K562 (cell line): ENCODE data around the gene HSD11B1L. TPM values are rescaled to one million over a fixed set of nuclear protein-coding genes. Genes with fewer than 3 reads are reported as not detected.

Experiments used
- BCL6 ChIP-seq: fragments of 250-450 bp; sonication (Bioruptor Pico); IDR thresholded peaks from 2 replicates; pipeline ENCODE4 v1.4.0; 2020
- HDAC2 ChIP-seq: fragments of 450-650 bp; IDR thresholded peaks from 2 replicates; pipeline ENCODE4 v1.6.1; 2016; ENCODE audit warnings: mild to moderate bottlenecking
- ILF3 ChIP-seq: fragments of 450-650 bp; IDR thresholded peaks from 2 replicates; pipeline ENCODE4 v1.6.1; 2018; ENCODE audit warnings: antibody characterized with exemption, mild to moderate bottlenecking, moderate library complexity, borderline replicate concordance
- MAFG ChIP-seq: fragments of 450-650 bp; conservative IDR thresholded peaks from 2 replicates; pipeline ENCODE4 v1.6.1; 2016; ENCODE audit warnings: missing genetic modification characterization, missing compliant biosample characterization
- NR2C1 ChIP-seq, 2 experiments: fragments of 450-650 bp; IDR thresholded peaks; 2 replicates each; pipeline ENCODE4 v1.6.1; 2017; ENCODE audit warnings: mild to moderate bottlenecking in 2 of 2, antibody characterized with exemption in 1 of 2, inconsistent platforms in 1 of 2, missing compliant biosample characterization in 1 of 2, missing genetic modification characterization in 1 of 2
- PCBP1 ChIP-seq: fragments of 200-400 bp; formaldehyde crosslinking; IDR thresholded peaks from 2 replicates; pipeline ENCODE4 v1.6.1; 2018; ENCODE audit warnings: mild to moderate bottlenecking, low read depth, low read length; ENCODE audit not compliant: poor library complexity, severe bottlenecking
- POLR2A ChIP-seq: fragments of 450-650 bp; conservative IDR thresholded peaks from 2 replicates; pipeline ENCODE4 v1.6.1; 2016
- POLR2G ChIP-seq: fragments of 200-400 bp; formaldehyde crosslinking; IDR thresholded peaks from 2 replicates; pipeline ENCODE4 v1.6.1; 2017; ENCODE audit warnings: low read depth, mild to moderate bottlenecking, antibody characterized with exemption, low read length, moderate library complexity
- SIN3B ChIP-seq: fragments of 450-650 bp; IDR thresholded peaks from 2 replicates; pipeline ENCODE4 v1.6.1; 2017; ENCODE audit warnings: low read depth, mild to moderate bottlenecking, moderate library complexity
- STAT5B ChIP-seq: fragments of 250-450 bp; sonication (Bioruptor Pico); IDR thresholded peaks from 2 replicates; pipeline ENCODE4 v1.8.0; 2021; ENCODE audit warnings: mild to moderate bottlenecking, inconsistent platforms
- TAF1 ChIP-seq: IDR thresholded peaks from 2 replicates; pipeline ENCODE4 v1.6.1; 2011; ENCODE audit warnings: mild to moderate bottlenecking, low read length, moderate library complexity; ENCODE audit not compliant: insufficient read depth, control insufficient read depth, severe bottlenecking; ENCODE audit errors: extremely low read depth
- TEAD1 ChIP-seq, 2 experiments: fragments of 450-650 bp in 1 of 2; sonication (generic) in 1 of 2; formaldehyde crosslinking; IDR thresholded peaks; 2 replicates each; pipeline versions ENCODE4 v1.4.0 to v1.8.0; 2020 to 2022; ENCODE audit warnings: mild to moderate bottlenecking in 2 of 2, missing genetic modification reagents in 1 of 2
- ZNF766 ChIP-seq: fragments of 200-800 bp; sonication (Bioruptor generic); conservative IDR thresholded peaks from 2 replicates; pipeline ENCODE4 v1.6.1; 2016; ENCODE audit warnings: missing genetic modification characterization, missing compliant biosample characterization
- polyA plus RNA-seq, 8 experiments: library from polyadenylated mRNA; depleted of rRNA in 4 of 8; stranded (reverse) in 5 of 8; unstranded in 3 of 8; fragments of >200 nt; fragmentation: Nextera tagmentation in 2 of 8; fragmentation: Illumina TruSeq in 1 of 8; extraction: Ambion mirVana in 2 of 8; extraction: Trizol in 1 of 8; gene quantifications; 2 replicates each; pipeline versions ENCODE4 v1.2.1 to v1.2.3, GENCODE V29; 2011 to 2014; ENCODE audit warnings: inconsistent platforms in 1 of 8, missing spikeins in 1 of 8
- total RNA-seq, 7 experiments: library from RNA; depleted of rRNA in 6 of 7; stranded (reverse); fragments of >200 nt in 6 of 7; fragmentation: Illumina TruSeq in 2 of 7; extraction: Trizol in 2 of 7; gene quantifications; 2 replicates each; pipeline versions ENCODE4 v1.2.1 to v1.2.3, GENCODE V29; 2011 to 2021; ENCODE audit warnings: low replicate concordance in 1 of 7
- TF ChIP-seq, protein P1 (sequence below): sonication (generic); formaldehyde crosslinking; IDR thresholded peaks from 2 replicates; pipeline ENCODE4 v1.8.0; 2022; ENCODE audit warnings: mild to moderate bottlenecking, missing genetic modification reagents
- TF ChIP-seq, protein P2 (sequence below): IDR thresholded peaks from 2 replicates; pipeline ENCODE4 v1.6.1; 2011; ENCODE audit warnings: borderline replicate concordance, low read depth, mild to moderate bottlenecking, moderate library complexity, low read length; ENCODE audit not compliant: insufficient read depth, poor library complexity, severe bottlenecking
- TF ChIP-seq, protein P3 (sequence below): fragments of 450-650 bp; IDR thresholded peaks from 2 replicates; pipeline ENCODE4 v1.6.1; 2016; ENCODE audit warnings: borderline replicate concordance

Gene HSD11B1L
- total and polyA plus RNA-seq, 9 of the 15 experiments (the other 6 are each of a cell fraction or from before 2014, with no cell fraction given): 0.31 to 7.7 (median 2.3) TPM

DNA sequence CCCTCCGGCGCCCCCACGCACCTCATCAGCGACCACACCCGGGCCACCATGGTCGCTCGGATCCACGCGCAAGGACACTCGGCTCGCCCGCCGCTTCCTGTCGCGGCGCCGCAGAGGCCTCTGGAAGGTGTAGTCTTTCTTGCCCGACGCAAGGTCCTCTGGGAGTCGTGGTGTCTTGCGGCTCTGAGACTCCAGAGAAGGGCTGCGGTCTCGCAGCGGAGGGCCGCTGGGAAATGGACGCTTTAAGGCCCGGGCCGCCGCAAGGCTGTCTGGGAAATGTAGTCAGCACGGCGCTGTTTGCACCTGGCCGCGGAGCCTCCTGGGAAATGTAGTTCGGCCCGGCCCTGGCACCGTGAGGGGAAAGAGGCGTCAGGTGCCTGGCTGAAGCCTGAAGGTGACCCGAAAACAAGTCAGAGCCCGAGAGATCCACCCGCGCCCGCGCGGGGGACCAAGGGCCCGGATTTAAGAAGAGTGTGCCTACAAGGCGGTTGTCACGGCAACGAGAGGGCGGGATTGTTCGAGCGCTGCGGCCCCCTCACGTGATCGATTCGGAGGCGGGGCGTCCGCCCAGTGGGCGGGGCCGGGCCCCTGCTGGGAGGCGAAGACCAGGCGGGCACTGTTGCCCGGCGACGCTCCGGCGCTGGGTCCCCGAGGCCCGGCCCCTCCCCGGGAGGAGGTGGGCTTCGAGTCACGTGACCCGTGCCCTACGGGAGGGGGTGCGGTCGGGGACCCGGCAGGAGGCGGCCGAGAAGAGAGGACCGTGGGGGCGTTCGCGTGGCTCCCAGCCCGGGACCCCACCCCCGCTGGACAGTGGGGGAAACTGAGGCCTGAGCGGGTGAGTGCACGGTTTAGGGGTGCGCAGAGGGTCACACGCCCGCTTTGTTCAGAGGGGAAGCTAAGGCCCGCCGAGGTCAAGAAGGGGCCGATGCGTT lies at the start of gene HSD11B1L, which contains the start of gene MICOS13 (continued):
- TF ChIP-seq, protein P1, sequence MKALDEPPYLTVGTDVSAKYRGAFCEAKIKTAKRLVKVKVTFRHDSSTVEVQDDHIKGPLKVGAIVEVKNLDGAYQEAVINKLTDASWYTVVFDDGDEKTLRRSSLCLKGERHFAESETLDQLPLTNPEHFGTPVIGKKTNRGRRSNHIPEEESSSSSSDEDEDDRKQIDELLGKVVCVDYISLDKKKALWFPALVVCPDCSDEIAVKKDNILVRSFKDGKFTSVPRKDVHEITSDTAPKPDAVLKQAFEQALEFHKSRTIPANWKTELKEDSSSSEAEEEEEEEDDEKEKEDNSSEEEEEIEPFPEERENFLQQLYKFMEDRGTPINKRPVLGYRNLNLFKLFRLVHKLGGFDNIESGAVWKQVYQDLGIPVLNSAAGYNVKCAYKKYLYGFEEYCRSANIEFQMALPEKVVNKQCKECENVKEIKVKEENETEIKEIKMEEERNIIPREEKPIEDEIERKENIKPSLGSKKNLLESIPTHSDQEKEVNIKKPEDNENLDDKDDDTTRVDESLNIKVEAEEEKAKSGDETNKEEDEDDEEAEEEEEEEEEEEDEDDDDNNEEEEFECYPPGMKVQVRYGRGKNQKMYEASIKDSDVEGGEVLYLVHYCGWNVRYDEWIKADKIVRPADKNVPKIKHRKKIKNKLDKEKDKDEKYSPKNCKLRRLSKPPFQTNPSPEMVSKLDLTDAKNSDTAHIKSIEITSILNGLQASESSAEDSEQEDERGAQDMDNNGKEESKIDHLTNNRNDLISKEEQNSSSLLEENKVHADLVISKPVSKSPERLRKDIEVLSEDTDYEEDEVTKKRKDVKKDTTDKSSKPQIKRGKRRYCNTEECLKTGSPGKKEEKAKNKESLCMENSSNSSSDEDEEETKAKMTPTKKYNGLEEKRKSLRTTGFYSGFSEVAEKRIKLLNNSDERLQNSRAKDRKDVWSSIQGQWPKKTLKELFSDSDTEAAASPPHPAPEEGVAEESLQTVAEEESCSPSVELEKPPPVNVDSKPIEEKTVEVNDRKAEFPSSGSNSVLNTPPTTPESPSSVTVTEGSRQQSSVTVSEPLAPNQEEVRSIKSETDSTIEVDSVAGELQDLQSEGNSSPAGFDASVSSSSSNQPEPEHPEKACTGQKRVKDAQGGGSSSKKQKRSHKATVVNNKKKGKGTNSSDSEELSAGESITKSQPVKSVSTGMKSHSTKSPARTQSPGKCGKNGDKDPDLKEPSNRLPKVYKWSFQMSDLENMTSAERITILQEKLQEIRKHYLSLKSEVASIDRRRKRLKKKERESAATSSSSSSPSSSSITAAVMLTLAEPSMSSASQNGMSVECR (CRISPR knock-in tag): peak; percentile 18; the same call in 1 of the 2 replicates
- no peak for TF ChIP-seq MAFG (tag)
- peak; percentile 94 for TF ChIP-seq ZNF766 (CRISPR knock-in tag)
- peak in 1 of 2 experiments; percentile 57; a peak in 2 of 4 replicates for TF ChIP-seq TEAD1 (CRISPR knock-in tag; IDR thresholded peaks at IDR 0.05)
- TF ChIP-seq POLR2G: peak; percentile 99
- no peak for TF ChIP-seq ILF3
- peak; percentile 57 for TF ChIP-seq TAF1
- TF ChIP-seq POLR2A: peak; percentile 90; the same call in 1 of the 2 replicates
- TF ChIP-seq, protein P2, sequence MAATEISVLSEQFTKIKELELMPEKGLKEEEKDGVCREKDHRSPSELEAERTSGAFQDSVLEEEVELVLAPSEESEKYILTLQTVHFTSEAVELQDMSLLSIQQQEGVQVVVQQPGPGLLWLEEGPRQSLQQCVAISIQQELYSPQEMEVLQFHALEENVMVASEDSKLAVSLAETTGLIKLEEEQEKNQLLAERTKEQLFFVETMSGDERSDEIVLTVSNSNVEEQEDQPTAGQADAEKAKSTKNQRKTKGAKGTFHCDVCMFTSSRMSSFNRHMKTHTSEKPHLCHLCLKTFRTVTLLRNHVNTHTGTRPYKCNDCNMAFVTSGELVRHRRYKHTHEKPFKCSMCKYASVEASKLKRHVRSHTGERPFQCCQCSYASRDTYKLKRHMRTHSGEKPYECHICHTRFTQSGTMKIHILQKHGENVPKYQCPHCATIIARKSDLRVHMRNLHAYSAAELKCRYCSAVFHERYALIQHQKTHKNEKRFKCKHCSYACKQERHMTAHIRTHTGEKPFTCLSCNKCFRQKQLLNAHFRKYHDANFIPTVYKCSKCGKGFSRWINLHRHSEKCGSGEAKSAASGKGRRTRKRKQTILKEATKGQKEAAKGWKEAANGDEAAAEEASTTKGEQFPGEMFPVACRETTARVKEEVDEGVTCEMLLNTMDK: no peak
- TF ChIP-seq, protein P3, sequence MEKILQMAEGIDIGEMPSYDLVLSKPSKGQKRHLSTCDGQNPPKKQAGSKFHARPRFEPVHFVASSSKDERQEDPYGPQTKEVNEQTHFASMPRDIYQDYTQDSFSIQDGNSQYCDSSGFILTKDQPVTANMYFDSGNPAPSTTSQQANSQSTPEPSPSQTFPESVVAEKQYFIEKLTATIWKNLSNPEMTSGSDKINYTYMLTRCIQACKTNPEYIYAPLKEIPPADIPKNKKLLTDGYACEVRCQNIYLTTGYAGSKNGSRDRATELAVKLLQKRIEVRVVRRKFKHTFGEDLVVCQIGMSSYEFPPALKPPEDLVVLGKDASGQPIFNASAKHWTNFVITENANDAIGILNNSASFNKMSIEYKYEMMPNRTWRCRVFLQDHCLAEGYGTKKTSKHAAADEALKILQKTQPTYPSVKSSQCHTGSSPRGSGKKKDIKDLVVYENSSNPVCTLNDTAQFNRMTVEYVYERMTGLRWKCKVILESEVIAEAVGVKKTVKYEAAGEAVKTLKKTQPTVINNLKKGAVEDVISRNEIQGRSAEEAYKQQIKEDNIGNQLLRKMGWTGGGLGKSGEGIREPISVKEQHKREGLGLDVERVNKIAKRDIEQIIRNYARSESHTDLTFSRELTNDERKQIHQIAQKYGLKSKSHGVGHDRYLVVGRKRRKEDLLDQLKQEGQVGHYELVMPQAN: no peak; the same call in 1 of the 2 replicates
- peak; percentile 14 for TF ChIP-seq PCBP1
- TF ChIP-seq NR2C1 (IDR thresholded peaks at IDR 0.05): peak; percentile 79
- peak; percentile 91 for TF ChIP-seq NR2C1 (tag; IDR thresholded peaks at IDR 0.05)
- TF ChIP-seq BCL6: peak; percentile 60; the same call in 1 of the 2 replicates
- TF ChIP-seq HDAC2: no peak
- 0 out of 2 replicates have a peak, but pooled peaks have one; percentile 10 for TF ChIP-seq SIN3B
- no peak for TF ChIP-seq STAT5B (CRISPR knock-in tag)
